Ovary (tissue), 3 donors: ENCODE measurements around the gene DNMBP.

Experiments
- EP300 ChIP-seq: sonication (generic); formaldehyde crosslinking; IDR thresholded peaks from one replicate; pipeline ENCODE4 v1.6.1; 2017; ENCODE audit warnings: antibody characterized with exemption
- TF ChIP-seq, protein P1 (sequence below), 3 donors: fragments of 450-650 bp in 2 of 3; fragments of 200-600 bp in 1 of 3; IDR thresholded peaks; one replicate each; pipeline versions ENCODE4 v1.5.1 to v1.8.0; 2016 to 2022; ENCODE audit warnings: antibody characterized with exemption in 3 of 3, mild to moderate bottlenecking in 1 of 3
- donor health status: DM: no; HTN: no; CAD: no.

DNA sequence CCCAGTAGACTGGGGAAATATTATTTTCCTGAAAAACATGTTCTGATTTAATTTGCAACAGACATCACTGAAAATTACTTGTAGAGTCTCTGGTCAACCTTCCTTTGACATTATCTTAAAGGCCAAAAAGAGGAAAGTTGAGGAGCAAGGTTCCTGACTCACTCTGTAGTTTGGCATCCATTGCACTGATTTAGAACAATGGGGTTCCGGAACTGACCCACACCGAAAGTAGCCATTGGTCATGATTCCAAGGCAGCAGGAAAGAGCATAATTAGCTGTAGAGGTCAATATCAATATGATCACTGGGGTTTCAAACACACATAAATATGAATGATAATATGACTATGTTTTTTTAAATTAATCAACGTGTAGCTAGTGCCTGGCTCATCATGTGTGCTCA is 65.8 kb downstream of the DNMBP start:
- no peak for TF ChIP-seq EP300
- TF ChIP-seq, protein P1, sequence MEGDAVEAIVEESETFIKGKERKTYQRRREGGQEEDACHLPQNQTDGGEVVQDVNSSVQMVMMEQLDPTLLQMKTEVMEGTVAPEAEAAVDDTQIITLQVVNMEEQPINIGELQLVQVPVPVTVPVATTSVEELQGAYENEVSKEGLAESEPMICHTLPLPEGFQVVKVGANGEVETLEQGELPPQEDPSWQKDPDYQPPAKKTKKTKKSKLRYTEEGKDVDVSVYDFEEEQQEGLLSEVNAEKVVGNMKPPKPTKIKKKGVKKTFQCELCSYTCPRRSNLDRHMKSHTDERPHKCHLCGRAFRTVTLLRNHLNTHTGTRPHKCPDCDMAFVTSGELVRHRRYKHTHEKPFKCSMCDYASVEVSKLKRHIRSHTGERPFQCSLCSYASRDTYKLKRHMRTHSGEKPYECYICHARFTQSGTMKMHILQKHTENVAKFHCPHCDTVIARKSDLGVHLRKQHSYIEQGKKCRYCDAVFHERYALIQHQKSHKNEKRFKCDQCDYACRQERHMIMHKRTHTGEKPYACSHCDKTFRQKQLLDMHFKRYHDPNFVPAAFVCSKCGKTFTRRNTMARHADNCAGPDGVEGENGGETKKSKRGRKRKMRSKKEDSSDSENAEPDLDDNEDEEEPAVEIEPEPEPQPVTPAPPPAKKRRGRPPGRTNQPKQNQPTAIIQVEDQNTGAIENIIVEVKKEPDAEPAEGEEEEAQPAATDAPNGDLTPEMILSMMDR (IDR thresholded peaks at IDR 0.05) = no peak
